Lower lobe of right lung (tissue), 2 donors: ENCODE measurements around the gene C4BPA. TPM values are rescaled to one million over a fixed set of nuclear protein-coding genes. Genes with fewer than 3 reads are reported as not detected.

Experiments used
- ATAC-seq, 2 donors: fragments of 200-7000 bp; cut with Tn5 transposase; one replicate each; pipeline ENCODE4 v1.9.1; 2020 to 2022; ENCODE audit warnings: mild to moderate bottlenecking in 2 of 2, moderate library complexity in 2 of 2
- DNase-seq: peaks from one replicate; pipeline ENCODE4 v3.0.0-alpha.2; 2020
- H3K27ac ChIP-seq: fragments of 200-600 bp; one replicate; pipeline ENCODE4 v1.8.0; 2022
- H3K27me3 ChIP-seq: fragments of 200-600 bp; one replicate; pipeline ENCODE4 v1.8.0; 2022; ENCODE audit warnings: low read depth
- H3K36me3 ChIP-seq: fragments of 200-600 bp; one replicate; pipeline ENCODE4 v1.8.0; 2022; ENCODE audit warnings: mild to moderate bottlenecking
- H3K4me1 ChIP-seq: fragments of 200-600 bp; one replicate; pipeline ENCODE4 v1.8.0; 2022
- H3K4me3 ChIP-seq: fragments of 200-600 bp; one replicate; pipeline ENCODE4 v1.8.0; 2022; ENCODE audit warnings: mild to moderate bottlenecking
- H3K9me3 ChIP-seq: fragments of 200-600 bp; one replicate; pipeline ENCODE4 v1.8.0; 2022
- intact Hi-C: fragments of 100-400 bp; cut with DNase I; formaldehyde crosslinking; loops from one replicate; pipeline ENCODE4 v1.11.0; 2022
- total RNA-seq: library from RNA; stranded (reverse); fragmentation: NEBNext Ultra II Directional; extraction: Animal tissue kit (Norgen Biotek cat#: 25700); gene quantifications from one replicate; pipeline ENCODE4 v1.2.1, GENCODE V29; 2021
- TF ChIP-seq, protein P1 (sequence below): fragments of 200-600 bp; IDR thresholded peaks from one replicate; pipeline ENCODE4 v1.8.0; 2022; ENCODE audit warnings: antibody characterized with exemption, mild to moderate bottlenecking
- donor health status: DM: no; HTN: yes; CAD: no; lungs with severe emphysema.

Gene C4BPA
- total RNA-seq, 1 donor from 2014 or later: 65.2 TPM

DNA sequence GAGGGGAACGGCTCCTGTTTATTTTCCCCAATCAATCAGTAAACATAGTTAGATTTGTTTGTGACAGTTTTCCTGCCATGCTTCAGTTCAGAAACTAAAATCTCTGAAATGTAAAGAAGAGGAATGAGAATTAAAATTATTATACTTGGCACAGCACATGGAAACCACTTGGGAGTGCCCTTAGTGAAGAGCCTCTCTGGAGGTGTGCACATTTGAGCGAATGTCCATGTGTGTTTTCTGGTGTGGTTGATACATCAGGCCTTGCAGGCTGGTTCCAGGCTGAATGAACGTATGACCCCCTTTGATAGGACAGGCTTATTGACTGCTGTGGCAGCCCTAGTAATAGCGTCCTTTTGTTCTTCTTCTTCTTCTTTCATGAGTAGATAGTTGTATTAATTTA lies 27.1 kb downstream of the C4BPA start:
- TF ChIP-seq, protein P1, sequence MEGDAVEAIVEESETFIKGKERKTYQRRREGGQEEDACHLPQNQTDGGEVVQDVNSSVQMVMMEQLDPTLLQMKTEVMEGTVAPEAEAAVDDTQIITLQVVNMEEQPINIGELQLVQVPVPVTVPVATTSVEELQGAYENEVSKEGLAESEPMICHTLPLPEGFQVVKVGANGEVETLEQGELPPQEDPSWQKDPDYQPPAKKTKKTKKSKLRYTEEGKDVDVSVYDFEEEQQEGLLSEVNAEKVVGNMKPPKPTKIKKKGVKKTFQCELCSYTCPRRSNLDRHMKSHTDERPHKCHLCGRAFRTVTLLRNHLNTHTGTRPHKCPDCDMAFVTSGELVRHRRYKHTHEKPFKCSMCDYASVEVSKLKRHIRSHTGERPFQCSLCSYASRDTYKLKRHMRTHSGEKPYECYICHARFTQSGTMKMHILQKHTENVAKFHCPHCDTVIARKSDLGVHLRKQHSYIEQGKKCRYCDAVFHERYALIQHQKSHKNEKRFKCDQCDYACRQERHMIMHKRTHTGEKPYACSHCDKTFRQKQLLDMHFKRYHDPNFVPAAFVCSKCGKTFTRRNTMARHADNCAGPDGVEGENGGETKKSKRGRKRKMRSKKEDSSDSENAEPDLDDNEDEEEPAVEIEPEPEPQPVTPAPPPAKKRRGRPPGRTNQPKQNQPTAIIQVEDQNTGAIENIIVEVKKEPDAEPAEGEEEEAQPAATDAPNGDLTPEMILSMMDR: no peak
- Histone ChIP-seq H3K4me3 (no peak overlapping the region), H3K27ac (no peak overlapping the region), H3K36me3 (no peaks in the 10 kb centered on the region), H3K4me1 (no peaks in the 10 kb centered on the region), H3K27me3 (no peaks in the 10 kb centered on the region), H3K9me3 (peaks cover 19% of the 10 kb centered on the region)
- intact Hi-C loops: no loop called here
- DNase-seq: no peak
- no peak for ATAC-seq

DNA sequence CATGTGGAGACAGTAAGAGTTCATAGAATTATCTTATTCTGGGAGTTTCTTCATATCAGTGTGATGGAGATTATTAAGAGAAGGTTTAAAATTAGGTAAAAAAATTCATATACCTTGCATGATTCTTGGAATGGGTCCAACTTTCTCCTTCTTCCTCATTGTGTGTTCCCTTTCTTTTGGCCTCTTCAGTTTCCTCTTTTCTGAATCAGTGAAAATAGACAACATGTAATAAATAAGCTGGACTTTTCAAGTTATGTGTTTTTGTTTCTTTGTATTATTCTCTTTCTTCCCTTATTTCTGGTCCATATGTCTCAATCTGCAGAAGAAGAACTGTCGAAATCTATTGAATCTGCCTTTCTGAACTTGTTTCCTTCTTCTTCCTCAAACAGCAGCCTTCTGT lies 30.5 kb downstream of the C4BPA start:
- Histone ChIP-seq H3K4me1 (no peaks in the 10 kb centered on the region), H3K9me3 (peaks cover 12% of the 10 kb centered on the region), H3K27ac (no peak overlapping the region), H3K4me3 (no peak overlapping the region), H3K36me3 (no peaks in the 10 kb centered on the region), H3K27me3 (no peaks in the 10 kb centered on the region)
- TF ChIP-seq, protein P1: no peak
- intact Hi-C loops: no loop called here
- ATAC-seq (no peak), DNase-seq (no peak)

DNA sequence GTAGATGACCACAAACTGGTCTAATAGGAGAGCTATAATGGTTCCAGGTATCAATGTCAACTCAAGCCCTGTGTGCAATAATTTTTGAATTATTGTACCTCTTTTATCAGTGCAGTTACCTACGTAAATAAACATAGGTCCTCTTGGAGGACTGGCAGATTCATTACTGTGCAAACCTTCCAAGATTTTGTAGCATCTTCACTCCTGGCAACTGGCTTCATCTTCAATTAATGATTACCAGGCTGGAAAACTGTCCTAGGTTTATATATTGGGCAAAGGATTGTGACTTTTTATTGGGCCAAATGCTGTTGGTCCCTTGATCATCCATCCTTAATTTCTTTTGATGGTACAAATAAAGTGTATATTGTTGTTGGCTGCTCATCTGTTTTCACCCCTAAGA lies 35.6 kb downstream of the C4BPA start:
- H3K36me3 ChIP-seq: no peaks in the 10 kb centered on the region
- no peak overlapping the region for H3K27ac ChIP-seq
- no peak overlapping the region for H3K4me3 ChIP-seq
- TF ChIP-seq, protein P1: no peak
- H3K9me3 ChIP-seq: no peaks in the 10 kb centered on the region
- intact Hi-C loops: no loop called here
- H3K4me1 ChIP-seq: no peaks in the 10 kb centered on the region
- ATAC-seq (no peak), DNase-seq (no peak)
- H3K27me3 ChIP-seq: no peaks in the 10 kb centered on the region

DNA sequence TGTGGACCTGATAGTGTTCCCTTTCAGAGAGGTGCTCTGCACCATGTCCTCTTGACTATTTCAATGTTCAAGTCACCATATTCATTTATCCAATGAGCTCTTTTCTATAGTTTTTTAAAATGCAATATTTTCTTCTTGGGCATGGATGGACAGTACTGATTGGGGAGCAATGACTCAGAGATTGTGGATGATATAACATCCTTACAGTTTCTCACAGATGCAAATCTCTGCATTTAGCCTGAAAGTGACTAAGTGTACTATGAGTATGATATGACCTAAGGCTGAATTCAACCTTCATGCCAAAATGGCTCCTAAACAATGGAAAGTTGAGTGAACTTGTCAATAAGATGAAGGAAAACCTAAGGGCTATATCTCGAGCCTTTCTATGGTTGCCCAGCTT lies 36.5 kb downstream of the C4BPA start:
- no peak for DNase-seq
- H3K27ac ChIP-seq: no peak overlapping the region
- H3K36me3 ChIP-seq: no peaks in the 10 kb centered on the region
- H3K4me1 ChIP-seq: no peaks in the 10 kb centered on the region
- H3K9me3 ChIP-seq: no peaks in the 10 kb centered on the region
- ATAC-seq: no peak
- no peaks in the 10 kb centered on the region for H3K27me3 ChIP-seq
- H3K4me3 ChIP-seq: no peak overlapping the region
- intact Hi-C loops: no loop called here
- TF ChIP-seq, protein P1: no peak

DNA sequence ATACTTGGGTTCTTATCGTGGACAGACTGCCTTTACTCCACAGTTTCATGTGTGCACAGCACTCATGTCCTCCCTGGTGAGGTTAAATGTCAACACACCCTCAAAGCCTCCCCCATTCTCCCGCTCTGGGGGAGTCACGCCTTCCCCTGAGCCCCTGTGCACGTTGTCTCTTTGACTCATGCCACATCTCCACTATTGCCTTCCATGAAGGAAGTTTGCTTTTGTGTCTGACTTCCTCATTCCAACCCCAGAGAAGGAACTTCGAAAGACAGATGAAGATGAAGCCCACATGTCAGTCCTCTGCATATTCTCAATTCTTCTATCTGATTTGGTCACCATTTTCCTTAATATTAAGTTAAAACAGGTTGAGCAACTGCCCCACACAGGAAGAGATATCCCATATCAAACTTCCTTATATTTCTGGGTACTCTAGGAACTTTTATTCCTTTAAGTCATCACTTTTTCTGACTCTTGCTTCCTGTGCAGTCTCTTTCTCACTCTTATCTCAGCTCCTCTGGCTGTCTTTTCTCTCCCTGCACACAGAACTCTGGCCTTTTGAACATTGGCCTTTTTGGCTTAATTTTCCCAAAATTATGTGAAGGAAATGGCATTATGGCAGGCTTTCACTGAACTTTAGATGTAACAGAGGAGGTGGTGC lies 41.5 kb downstream of the C4BPA start:
- Histone ChIP-seq H3K27ac (no peak overlapping the region), H3K36me3 (no peaks in the 10 kb centered on the region), H3K4me3 (no peak overlapping the region), H3K4me1 (no peaks in the 10 kb centered on the region), H3K9me3 (no peaks in the 10 kb centered on the region), H3K27me3 (no peaks in the 10 kb centered on the region)
- intact Hi-C loops: no loop called here
- TF ChIP-seq, protein P1: no peak
- no peak for DNase-seq
- ATAC-seq: peak in 1 of 2 donors; percentile 50
